Gastroesophageal sphincter (tissue), 4 donors: ENCODE results near the gene CCR1. TPM values are rescaled to one million over a fixed set of nuclear protein-coding genes. Genes with fewer than 3 reads are reported as not detected.

Source experiments
- ATAC-seq: fragments of 150-250 bp; one replicate; pipeline ENCODE4 v1.9.1; 2016; ENCODE audit warnings: mild to moderate bottlenecking, moderate library complexity
- H3K27ac ChIP-seq, 4 donors: fragments of 200-600 bp; sonication (generic) in 3 of 4; 1 replicate in 3 of 4; 2 replicates in 1 of 4; pipeline ENCODE4 v1.5.1; 2016 to 2019
- H3K27me3 ChIP-seq: fragments of 200-600 bp; sonication (generic); one replicate; pipeline ENCODE4 v1.5.1; 2019
- H3K36me3 ChIP-seq, 2 donors: fragments of 200-600 bp; sonication (generic); one replicate each; pipeline ENCODE4 v1.5.1; 2019; ENCODE audit warnings: control low read depth in 1 of 2
- H3K4me1 ChIP-seq, 3 donors: fragments of 200-600 bp; sonication (generic); 1 replicate in 2 of 3; 2 replicates in 1 of 3; pipeline ENCODE4 v1.5.1; 2016 to 2019; ENCODE audit warnings: control low read depth in 2 of 3
- H3K4me3 ChIP-seq, 2 donors: fragments of 200-600 bp; sonication (generic); one replicate each; pipeline ENCODE4 v1.5.1; 2019; ENCODE audit warnings: mild to moderate bottlenecking in 1 of 2, moderate library complexity in 1 of 2
- H3K9me3 ChIP-seq, 3 donors: fragments of 200-600 bp; sonication (generic); one replicate each; pipeline ENCODE4 v1.5.1; 2017 to 2019; ENCODE audit warnings: control low read depth in 2 of 3
- CTCF ChIP-seq, 4 experiments: fragments of 200-600 bp in 2 of 4; fragments of 450-650 bp in 2 of 4; sonication (generic) in 1 of 4; IDR thresholded peaks; one replicate each; pipeline ENCODE4 v1.5.1; 2017 to 2019; ENCODE audit warnings: antibody characterized with exemption in 4 of 4, mild to moderate bottlenecking in 2 of 4, moderate library complexity in 2 of 4
- EP300 ChIP-seq: sonication (generic); formaldehyde crosslinking; IDR thresholded peaks from one replicate; pipeline ENCODE4 v1.6.1; 2017; ENCODE audit warnings: antibody characterized with exemption, mild to moderate bottlenecking
- POLR2A ChIP-seq, 2 donors: fragments of 450-650 bp; IDR thresholded peaks; one replicate each; pipeline ENCODE4 v1.6.1; 2017; ENCODE audit warnings: antibody characterized with exemption in 2 of 2, mild to moderate bottlenecking in 2 of 2, moderate library complexity in 1 of 2
- POLR2AphosphoS5 ChIP-seq: sonication (generic); formaldehyde crosslinking; IDR thresholded peaks from one replicate; pipeline ENCODE4 v1.6.1; 2017; ENCODE audit warnings: antibody characterized with exemption
- WGBS, 2 donors: methylation state at CpG; one replicate each; pipeline ENCODE4 v1.1.5; 2018; ENCODE audit warnings: low coverage in 1 of 2; 5-methylcytosine and 5-hydroxymethylcytosine counted together
- total RNA-seq, 4 donors: library from RNA; depleted of rRNA; stranded (reverse); fragments of >200 nt; gene quantifications; one replicate each; pipeline ENCODE4 v1.1.0, GENCODE V29; 2016

The CCR1 gene
- total RNA-seq, 4 donors from 2014 or later: 1.9 to 32.3 (median 8.7) TPM

- no peak overlapping the region for H3K27ac ChIP-seq
- no peak for ATAC-seq
- no peaks in the 10 kb centered on the region for H3K4me1 ChIP-seq
- H3K9me3 ChIP-seq: no peaks in the 10 kb centered on the region
- WGBS, 2 donors: 100% methylated on average over 1 of the region's 1 CpG; no CpG with 5 or more reads in 1 of the 2 donors
- no peaks in the 10 kb centered on the region for H3K36me3 ChIP-seq
- H3K27me3 ChIP-seq: peaks cover 4% of the 10 kb centered on the region
- TF ChIP-seq POLR2A (IDR thresholded peaks at IDR 0.05): no peak
- TF ChIP-seq CTCF (IDR thresholded peaks at IDR 0.05): no peak
- no peak for TF ChIP-seq POLR2AphosphoS5
- no peak for TF ChIP-seq EP300
- H3K4me3 ChIP-seq: no peak overlapping the region
Observed at GRCh38 chr3:46184469-46184868, 23.6 kb downstream of the CCR1 start.

GRCh38 chr3:46183330-46183729 is 24.8 kb downstream of the CCR1 start:
- WGBS, 2 donors: no CpG with 5 or more reads among the region's 5 CpGs
- Histone ChIP-seq H3K4me1 (no peaks in the 10 kb centered on the region), H3K27me3 (peaks cover 4% of the 10 kb centered on the region), H3K4me3 (no peak overlapping the region), H3K9me3 (no peaks in the 10 kb centered on the region), H3K36me3 (no peaks in the 10 kb centered on the region), H3K27ac (no peak overlapping the region)
- no peak for ATAC-seq
- no peak for TF ChIP-seq CTCF (IDR thresholded peaks at IDR 0.05)
- no peak for TF ChIP-seq EP300
- no peak for TF ChIP-seq POLR2AphosphoS5
- TF ChIP-seq POLR2A (IDR thresholded peaks at IDR 0.05): no peak

GRCh38 chr3:46168583-46169345 is 39.3 kb downstream of the CCR1 start:
- TF ChIP-seq POLR2A (IDR thresholded peaks at IDR 0.05) (no peak), CTCF (IDR thresholded peaks at IDR 0.05) (no peak), POLR2AphosphoS5 (no peak), EP300 (no peak)
- no peaks in the 10 kb centered on the region for H3K36me3 ChIP-seq
- WGBS, 2 donors: 71 to 83% methylated on average over 1 to 2 of the region's 2 CpGs
- no peak for ATAC-seq
- peaks cover 0 to 26% (median 0%) of the 10 kb centered on the region in 3 donors for H3K9me3 ChIP-seq
- no peaks in the 10 kb centered on the region for H3K4me1 ChIP-seq
- H3K4me3 ChIP-seq: no peak overlapping the region
- no peak overlapping the region for H3K27ac ChIP-seq
- no peaks in the 10 kb centered on the region for H3K27me3 ChIP-seq

GRCh38 chr3:46163556-46164041 is 44.5 kb downstream of the CCR1 start:
- WGBS, 2 donors: 69 to 100% methylated on average over 1 to 2 of the region's 3 CpGs
- Histone ChIP-seq H3K4me3 (no peak overlapping the region), H3K4me1 (no peaks in the 10 kb centered on the region), H3K27me3 (peaks cover 4% of the 10 kb centered on the region), H3K36me3 (no peaks in the 10 kb centered on the region), H3K27ac (no peak overlapping the region), H3K9me3 (peaks cover 0 to 26% (median 0%) of the 10 kb centered on the region in 3 donors)
- ATAC-seq: peak; percentile 10
- TF ChIP-seq POLR2AphosphoS5 (no peak), EP300 (no peak), POLR2A (IDR thresholded peaks at IDR 0.05) (no peak), CTCF (IDR thresholded peaks at IDR 0.05) (no peak)
